Parathyroid adenoma (tissue), 2 donors: ENCODE results near the gene RPS14.

ENCODE experiments used
- H2AFZ ChIP-seq: fragments of 300-600 bp; sonication (generic); one replicate; pipeline ENCODE4 v1.7.0; 2017; ENCODE audit warnings: antibody characterized with exemption, mild to moderate bottlenecking
- H3K27ac ChIP-seq: fragments of 300-600 bp; sonication (generic); one replicate; pipeline ENCODE4 v1.7.0; 2017
- H3K27me3 ChIP-seq: fragments of 300-600 bp; sonication (generic); one replicate; pipeline ENCODE4 v1.7.0; 2017; ENCODE audit warnings: low read length; ENCODE audit not compliant: control insufficient read depth, insufficient read depth
- H3K36me3 ChIP-seq: fragments of 300-600 bp; sonication (generic); one replicate; pipeline ENCODE4 v1.7.0; 2017; ENCODE audit warnings: low read length; ENCODE audit not compliant: control insufficient read depth, insufficient read depth
- H3K4me1 ChIP-seq: fragments of 300-600 bp; sonication (generic); one replicate; pipeline ENCODE4 v1.7.0; 2017; ENCODE audit warnings: control low read depth
- H3K4me2 ChIP-seq: fragments of 300-600 bp; sonication (generic); one replicate; pipeline ENCODE4 v1.7.0; 2017; ENCODE audit warnings: low read length
- H3K4me3 ChIP-seq: fragments of 300-600 bp; sonication (generic); one replicate; pipeline ENCODE4 v1.7.0; 2017; ENCODE audit warnings: low read depth, low read length
- H3K79me2 ChIP-seq: fragments of 300-600 bp; sonication (generic); one replicate; pipeline ENCODE4 v1.7.0; 2017; ENCODE audit warnings: control low read depth
- H3K9ac ChIP-seq: fragments of 300-600 bp; sonication (generic); one replicate; pipeline ENCODE4 v1.7.0; 2017; ENCODE audit warnings: mild to moderate bottlenecking
- H3K9me3 ChIP-seq: fragments of 300-600 bp; sonication (generic); one replicate; pipeline ENCODE4 v1.7.0; 2017; ENCODE audit warnings: low read length; ENCODE audit not compliant: control insufficient read depth
- CTCF ChIP-seq: fragments of 300-600 bp; sonication (generic); IDR thresholded peaks from one replicate; pipeline ENCODE4 v1.7.0; 2017; ENCODE audit warnings: antibody characterized with exemption, mild to moderate bottlenecking
- donor health status: primary hyperparathyroidism.

The RPS14 gene

DNA sequence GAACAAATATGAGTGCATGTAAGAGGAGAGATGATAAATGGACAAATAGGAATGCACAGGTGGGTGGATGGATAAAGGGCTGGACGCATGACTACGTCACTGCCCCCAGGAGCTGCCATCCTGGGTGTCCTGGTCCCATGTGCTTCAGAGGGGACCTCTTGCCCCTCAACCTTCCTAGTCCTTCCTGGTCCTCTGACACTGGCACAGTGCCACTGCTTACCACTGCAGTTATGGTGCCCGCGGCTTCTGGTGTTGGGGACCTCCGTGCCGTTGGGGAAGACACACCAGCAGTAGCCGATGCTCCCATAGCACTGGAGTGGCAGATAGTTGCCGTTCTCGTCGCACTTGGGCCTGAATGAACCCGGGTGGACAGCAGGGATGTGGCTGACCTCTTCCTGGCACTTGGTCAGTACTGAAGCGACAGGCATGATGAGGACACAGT, 46.6 kb downstream of the RPS14 start:
- H3K9ac ChIP-seq = no peak overlapping the region
- no peak for TF ChIP-seq CTCF
- no peaks in the 10 kb centered on the region for H3K4me1 ChIP-seq
- no peaks in the 10 kb centered on the region for H3K79me2 ChIP-seq
- H3K9me3 ChIP-seq = no peaks in the 10 kb centered on the region
- H3K36me3 ChIP-seq = no peaks in the 10 kb centered on the region
- no peak overlapping the region for H3K4me2 ChIP-seq
- H3K27ac ChIP-seq = no peak overlapping the region
- H3K4me3 ChIP-seq = no peak overlapping the region
- no peak overlapping the region for H2AFZ ChIP-seq
- no peaks in the 10 kb centered on the region for H3K27me3 ChIP-seq

GRCh38 chr5:150402229-150402773, 47.2 kb downstream of the RPS14 start:
- Histone ChIP-seq H3K36me3 (no peaks in the 10 kb centered on the region), H3K9ac (no peak overlapping the region), H3K4me1 (no peaks in the 10 kb centered on the region), H3K27me3 (no peaks in the 10 kb centered on the region), H3K4me2 (no peak overlapping the region), H2AFZ (no peak overlapping the region), H3K4me3 (no peak overlapping the region), H3K9me3 (no peaks in the 10 kb centered on the region), H3K27ac (no peak overlapping the region), H3K79me2 (no peaks in the 10 kb centered on the region)
- no peak for TF ChIP-seq CTCF

DNA sequence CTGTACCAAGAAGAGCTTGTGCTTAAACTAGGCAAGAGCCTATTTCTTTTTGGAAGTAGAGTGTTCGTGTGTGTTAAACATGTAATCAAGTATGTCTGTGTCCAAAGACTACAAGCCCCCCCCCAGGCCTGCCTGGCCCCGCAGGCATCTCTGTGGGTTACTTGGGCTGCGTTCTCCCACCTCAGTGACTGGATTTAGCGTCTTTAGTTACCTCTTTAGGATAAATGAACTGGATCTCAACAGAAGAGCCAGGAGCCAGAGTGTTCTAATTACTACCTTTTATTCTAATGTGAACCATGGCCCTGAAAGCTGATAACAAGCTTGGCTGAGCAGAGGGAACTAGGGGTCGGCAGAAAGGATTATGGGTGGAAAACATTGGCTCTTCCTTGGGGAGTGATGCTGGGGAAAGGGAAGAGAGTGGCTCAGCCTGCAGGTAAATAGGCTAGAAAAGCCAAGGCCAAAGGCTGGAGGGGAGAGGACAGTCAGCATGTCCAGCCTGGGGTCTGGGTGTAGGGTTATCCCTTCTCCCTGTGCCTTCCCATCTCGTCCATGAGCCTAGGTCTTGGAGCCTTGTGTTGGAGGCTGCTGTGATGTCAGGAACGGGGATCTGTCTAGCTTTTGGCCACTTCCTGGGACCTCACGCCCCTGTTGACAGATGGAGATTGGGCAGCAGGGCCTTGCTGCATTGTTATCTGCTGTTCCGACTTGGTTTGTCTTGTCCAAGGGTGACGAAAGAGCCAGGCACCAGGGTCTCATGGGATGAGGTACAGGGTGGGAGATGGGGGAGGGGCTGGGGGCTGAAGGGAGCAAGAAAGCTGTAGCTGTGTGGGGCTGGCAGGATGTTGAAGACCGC, 47.9 kb downstream of the RPS14 start:
- Histone ChIP-seq H3K27me3 (no peaks in the 10 kb centered on the region), H3K9me3 (no peaks in the 10 kb centered on the region), H3K4me3 (no peak overlapping the region), H3K36me3 (no peaks in the 10 kb centered on the region), H2AFZ (no peak overlapping the region), H3K4me2 (no peak overlapping the region), H3K4me1 (no peaks in the 10 kb centered on the region), H3K79me2 (no peaks in the 10 kb centered on the region), H3K9ac (no peak overlapping the region), H3K27ac (no peak overlapping the region)
- TF ChIP-seq CTCF = no peak

DNA sequence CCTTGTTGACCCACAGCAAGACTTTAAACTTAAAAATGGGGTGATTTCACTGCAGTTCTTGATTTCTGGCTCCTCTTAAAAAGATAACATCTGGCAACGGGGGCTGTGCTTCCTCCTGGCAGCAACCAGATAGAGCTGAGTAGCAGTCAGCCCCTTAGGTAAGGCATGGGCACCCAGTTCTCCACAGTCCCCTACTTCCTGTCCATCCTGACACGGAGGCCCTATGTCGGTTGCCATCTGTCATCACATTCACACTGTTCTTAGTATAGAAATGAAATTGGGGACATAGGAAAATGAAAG, 48.5 kb downstream of the RPS14 start:
- Histone ChIP-seq H3K27me3 (no peaks in the 10 kb centered on the region), H2AFZ (no peak overlapping the region), H3K4me2 (no peak overlapping the region), H3K79me2 (no peaks in the 10 kb centered on the region), H3K27ac (no peak overlapping the region), H3K4me3 (no peak overlapping the region), H3K9ac (no peak overlapping the region), H3K9me3 (no peaks in the 10 kb centered on the region), H3K4me1 (no peaks in the 10 kb centered on the region), H3K36me3 (no peaks in the 10 kb centered on the region)
- TF ChIP-seq CTCF = no peak
